Measurements from ENCODE around the gene LAMC2.
"Not testable (repeated sequence)": the region's sequence is repeated elsewhere in the genome, so short reads cannot be mapped to it uniquely, and the experiment has no call there.

The LAMC2 gene

DNA sequence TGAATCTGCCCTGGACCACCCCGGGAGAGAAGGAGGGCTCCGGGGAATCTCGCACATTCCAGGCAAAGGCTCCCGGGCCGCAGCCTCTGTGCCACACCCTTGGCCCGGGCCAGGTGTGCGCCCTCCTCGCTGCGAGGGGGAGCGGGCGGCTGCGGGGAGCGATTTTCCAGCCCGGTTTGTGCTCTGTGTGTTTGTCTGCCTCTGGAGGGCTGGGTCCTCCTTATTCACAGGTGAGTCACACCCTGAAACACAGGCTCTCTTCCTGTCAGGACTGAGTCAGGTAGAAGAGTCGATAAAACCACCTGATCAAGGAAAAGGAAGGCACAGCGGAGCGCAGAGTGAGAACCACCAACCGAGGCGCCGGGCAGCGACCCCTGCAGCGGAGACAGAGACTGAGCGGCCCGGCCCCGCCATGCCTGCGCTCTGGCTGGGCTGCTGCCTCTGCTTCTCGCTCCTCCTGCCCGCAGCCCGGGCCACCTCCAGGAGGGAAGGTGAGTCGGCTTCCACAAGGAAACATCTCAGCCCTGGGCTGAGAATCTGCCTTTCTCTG, at the start of gene LAMC2:
TSS of gene LAMC2 (plus strand) at position 324 of the 550 bp plus-strand sequence. CDS start at position 413, 89 bp downstream.
- DNase-seq, result no peak

DNA sequence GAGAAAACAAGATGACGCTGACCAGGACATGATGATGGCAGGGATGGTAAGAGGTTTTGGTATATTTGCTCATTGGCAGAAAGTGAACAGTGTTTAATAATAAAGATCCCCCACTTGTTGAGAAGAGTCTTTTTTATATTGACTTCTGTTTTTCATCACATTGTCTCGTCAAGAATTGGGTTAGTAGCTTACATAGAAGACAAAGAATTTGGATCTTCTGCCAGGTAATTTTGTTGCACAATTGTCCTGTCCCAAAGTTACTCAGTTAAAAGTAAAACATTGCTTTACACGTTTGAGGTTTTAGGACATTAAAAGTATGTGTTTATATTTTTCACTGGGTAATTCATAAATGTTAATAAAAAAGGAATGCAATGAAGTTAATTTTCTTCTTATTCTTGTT, 48.3 kb upstream of the LAMC2 start:
- DNase-seq, result no peak

DNA sequence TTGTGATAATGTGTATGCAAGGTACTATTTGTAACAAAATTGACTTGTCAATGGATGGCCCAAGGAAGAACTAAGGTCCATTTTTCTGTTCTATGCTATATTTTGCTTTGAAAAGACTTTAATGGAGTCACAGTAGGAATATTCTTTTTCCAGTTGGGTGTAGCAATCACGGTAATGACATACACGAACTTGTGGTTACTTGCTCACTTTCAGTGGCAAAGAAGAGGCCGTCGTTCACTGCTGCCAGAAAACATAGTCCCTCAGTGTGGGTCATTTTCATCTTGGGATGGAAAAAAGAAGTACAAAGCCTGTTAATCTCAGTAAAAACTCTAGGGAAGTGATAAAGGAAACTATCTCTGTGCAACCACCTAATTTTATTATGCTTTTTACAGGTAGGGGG, 47.8 kb upstream of the LAMC2 start:
- no peak for DNase-seq

DNA sequence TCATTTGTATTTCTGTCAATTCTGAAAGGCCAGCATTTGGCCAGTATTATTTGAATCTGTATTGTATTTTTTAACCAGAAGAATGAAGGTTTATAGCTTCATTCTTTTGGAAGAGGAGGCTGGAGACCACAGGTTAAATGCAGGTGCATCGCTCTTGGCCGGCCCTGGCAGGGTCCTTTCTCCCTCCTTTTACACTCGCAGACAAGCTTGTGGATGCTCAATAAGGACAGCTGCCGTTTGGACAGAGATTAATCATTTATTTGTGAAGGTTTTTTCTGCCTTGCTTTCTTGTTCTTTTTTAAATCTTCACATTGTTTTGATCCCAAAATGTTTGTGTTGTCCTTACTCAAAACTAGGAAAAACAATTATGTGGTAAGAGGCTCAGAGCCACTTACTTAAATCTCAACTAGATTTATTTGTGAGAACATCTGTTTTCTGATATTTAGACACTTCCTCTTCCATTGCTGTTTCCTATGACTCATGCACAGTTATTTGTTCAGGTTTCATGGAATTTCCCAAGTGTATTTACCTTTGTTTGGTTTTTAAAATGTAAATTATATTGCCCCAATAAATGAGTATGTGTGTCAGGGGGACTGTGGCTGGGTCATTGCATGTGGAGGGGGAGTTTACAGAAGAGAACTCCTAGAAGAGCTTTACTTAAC, 46.7 kb upstream of the LAMC2 start:
- DNase-seq, result no peak

DNA sequence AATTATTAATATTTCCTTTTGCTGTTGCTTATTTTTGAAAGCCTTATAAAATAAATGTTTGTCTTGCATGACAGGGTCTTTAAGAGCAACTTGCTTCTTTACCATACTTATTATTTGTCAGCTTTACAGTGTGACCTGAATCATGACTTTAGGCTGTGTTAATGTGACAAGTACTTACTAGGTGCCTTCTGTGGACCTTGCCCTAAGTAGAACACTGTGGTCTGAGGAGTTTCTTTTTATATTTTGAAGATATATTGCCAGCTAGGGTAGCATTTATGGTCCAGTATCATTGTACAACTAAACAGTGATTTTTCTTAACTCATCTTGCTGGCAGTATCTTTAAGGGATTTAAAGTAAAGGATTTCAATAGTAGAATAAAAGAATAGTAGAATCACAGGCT, 45.4 kb upstream of the LAMC2 start:
- no peak for DNase-seq

DNA sequence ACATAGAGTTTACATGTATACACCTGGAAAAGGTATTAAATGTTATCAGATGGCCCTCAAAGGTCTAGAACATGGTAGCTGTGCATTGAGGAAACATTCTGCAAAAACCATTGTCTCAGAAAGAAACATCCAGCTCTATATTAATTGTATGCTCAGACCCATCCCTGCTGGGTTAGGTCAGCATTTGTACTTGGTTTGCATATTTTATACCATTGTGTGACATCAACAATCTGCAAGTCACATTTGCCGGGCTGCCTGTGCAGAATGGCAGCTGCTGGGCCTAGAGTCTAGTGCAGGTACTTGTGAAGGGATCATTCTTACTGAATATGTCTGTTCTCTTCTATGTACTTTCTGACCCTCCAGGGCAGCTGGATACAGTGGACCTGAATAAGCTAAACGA, 43.9 kb upstream of the LAMC2 start:
- DNase-seq, result no peak

DNA sequence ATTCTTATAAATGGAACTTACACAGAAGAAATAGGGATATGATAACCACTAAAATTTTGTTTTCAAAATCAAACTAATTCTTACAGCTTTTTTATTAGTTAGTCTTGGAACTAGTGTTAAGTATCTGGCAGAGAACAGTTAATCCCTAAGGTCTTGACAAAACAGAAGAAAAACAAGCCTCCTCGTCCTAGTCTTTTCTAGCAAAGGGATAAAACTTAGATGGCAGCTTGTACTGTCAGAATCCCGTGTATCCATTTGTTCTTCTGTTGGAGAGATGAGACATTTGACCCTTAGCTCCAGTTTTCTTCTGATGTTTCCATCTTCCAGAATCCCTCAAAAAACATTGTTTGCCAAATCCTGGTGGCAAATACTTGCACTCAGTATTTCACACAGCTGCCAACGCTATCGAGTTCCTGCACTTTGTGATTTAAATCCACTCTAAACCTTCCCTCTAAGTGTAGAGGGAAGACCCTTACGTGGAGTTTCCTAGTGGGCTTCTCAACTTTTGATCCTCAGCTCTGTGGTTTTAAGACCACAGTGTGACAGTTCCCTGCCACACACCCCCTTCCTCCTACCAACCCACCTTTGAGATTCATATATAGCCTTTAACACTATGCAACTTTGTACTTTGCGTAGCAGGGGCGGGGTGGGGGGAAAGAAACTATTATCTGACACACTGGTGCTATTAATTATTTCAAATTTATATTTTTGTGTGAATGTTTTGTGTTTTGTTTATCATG, 42.3 kb upstream of the LAMC2 start:
- no peak for DNase-seq

DNA sequence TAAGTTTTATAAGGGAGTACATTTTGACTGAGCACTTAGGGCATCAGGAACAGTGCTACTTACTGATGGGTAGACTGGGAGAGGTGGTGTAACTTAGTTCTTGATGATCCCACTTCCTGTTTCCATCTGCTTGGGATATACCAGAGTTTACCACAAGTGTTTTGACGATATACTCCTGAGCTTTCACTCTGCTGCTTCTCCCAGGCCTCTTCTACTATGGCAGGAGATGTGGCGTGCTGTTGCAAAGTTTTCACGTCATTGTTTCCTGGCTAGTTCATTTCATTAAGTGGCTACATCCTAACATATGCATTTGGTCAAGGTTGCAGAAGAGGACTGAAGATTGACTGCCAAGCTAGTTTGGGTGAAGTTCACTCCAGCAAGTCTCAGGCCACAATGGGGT, 41.3 kb upstream of the LAMC2 start:
- DNase-seq, result no peak

DNA sequence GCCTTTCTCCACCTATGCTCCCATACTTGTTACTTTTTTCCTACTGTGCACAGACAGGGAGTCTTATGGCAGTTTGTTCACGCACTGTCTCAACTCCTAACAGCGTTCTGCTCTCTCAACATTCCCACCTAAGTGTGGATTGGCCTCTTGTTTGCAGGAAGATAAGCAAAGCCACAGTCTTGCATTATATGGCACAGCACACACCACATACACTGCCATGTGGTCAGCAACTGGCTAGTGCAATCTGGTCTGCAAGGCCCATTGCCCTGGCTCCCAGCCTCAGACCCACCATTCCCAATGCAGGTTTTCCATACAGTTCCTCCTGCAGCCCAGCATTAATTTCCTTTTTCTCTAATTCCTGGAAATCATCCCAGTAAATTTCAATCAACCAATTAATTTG, 38.3 kb upstream of the LAMC2 start:
- no peak for DNase-seq

DNA sequence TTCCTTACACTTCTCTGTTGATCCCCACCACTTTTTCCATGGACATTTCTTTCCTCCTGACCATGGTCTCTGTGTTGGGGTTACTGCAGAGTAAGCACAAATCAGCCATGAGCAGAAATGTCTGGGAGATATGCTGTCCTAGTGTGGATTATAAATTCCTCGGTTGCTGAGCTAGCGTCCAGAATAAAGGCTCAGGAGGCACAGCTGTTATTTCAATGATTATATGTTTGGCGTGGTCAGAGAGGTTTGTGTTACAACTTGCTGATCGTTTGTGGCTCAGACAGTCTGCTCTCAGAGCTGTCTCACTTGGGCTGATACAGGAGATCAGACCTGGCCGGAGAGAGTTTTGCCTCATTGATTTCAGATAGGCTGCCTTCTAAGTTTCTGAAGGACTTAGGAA, 37.5 kb upstream of the LAMC2 start:
- no peak for DNase-seq

DNA sequence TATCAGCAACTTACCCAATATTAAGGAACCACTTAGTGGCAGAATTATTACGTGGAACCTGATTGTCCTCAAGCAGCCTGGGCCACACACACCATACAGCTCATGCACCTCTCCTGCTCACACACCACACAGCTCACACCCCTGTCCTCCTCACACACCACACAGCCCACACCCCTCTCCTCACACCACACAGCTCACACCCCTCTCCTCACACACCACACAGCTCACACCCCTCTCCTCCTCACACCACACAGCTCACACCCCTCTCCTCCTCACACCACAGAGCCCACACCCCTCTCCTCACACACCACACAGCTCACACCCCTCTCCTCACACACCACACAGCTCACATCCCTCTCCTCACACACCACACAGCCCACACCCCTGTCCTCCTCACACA, 36.8 kb upstream of the LAMC2 start:
- no peak for DNase-seq

DNA sequence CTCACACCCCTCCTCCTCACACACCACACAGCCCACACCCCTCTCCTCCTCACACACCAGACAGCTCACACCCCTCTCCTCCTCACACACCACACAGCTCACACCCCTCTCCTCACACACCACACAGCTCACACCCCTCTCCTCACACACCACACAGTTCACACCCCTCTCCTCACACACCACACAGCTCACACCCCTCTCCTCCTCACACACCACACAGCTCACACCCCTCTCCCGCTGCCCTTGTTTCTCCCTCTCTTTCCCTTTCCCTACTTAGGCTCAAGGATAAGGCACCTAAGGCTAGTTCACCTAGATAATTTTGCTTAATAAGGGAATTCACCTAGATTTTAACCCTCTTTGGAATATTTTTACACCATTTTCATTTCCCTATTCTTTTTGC, 36.0 kb upstream of the LAMC2 start:
- DNase-seq, result not testable (repeated sequence)

DNA sequence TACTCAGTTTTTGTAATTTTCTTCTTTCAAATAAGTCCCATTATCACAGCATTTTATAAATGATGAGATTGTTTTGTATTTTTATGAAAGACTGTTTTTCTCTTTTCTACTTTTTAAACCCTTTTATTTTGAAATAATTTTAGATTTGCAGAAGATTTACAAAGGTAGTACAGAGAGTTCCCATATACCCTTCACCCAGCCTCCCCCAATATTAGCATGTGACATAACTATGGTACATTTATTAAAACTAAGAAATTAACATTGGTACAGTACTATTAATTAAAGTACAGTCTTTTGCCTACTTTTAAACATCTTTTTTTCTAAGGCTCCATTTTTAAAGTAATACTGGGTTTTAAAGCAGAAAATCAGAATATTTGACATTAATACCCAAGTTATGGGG, 35.6 kb upstream of the LAMC2 start:
- DNase-seq, result no peak

DNA sequence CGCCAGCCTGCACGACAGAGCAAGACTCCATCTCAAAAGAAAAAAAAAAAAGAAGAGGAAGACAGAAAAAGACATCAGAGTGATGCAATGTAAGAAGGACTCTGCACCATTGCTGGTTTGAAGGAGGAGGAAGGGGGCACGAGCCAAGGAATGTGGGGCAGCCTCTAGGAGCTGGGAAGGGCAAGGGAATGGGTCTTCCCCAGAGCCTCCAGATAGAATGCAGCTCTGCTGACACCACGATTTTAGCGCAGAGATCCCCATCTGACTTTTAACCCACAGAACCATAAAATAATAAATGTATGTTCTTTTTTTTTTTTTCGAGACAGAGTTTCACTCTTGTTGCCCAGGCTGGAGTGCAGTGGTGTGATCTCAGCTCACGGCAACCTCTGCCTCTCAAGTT, 33.9 kb upstream of the LAMC2 start:
- DNase-seq, result no peak

DNA sequence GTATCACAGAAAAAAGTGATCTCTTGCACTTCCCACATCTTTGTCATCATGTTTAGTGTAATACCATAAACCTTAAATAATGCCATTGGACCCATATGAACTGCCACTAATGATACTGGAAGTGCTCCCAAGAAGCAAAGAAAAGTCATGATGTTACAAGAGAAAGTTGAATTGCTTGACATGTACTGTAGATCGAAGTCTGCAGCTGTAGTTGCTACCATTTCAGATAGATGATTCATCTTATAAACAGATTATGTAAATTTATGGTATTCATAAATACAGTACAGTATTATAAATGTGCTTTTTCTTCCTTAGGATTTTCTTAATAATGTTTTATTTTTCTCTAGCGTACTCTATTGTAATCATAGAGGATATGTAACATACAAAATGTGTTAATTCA, 30.1 kb upstream of the LAMC2 start:
- no peak for DNase-seq

DNA sequence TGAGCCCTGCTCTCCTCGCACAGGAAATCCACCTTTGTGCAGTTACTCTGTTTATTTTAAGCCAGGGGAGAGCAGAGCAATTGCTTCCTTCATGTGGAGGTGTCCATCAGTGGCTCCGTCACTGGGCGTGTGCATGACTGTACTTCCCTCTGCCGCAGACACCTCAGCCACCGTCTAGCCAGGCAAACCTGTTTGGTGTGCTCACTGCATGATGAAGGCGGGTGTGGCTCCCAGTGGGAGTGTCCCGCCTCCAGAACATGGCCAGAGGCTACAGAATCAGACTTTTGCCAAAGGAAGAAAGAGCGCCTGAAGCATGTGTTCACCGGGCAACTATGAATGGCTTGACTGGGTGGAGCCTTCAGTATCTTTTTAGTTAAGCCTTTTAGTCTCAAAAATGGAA, 26.1 kb upstream of the LAMC2 start:
- no peak for DNase-seq

DNA sequence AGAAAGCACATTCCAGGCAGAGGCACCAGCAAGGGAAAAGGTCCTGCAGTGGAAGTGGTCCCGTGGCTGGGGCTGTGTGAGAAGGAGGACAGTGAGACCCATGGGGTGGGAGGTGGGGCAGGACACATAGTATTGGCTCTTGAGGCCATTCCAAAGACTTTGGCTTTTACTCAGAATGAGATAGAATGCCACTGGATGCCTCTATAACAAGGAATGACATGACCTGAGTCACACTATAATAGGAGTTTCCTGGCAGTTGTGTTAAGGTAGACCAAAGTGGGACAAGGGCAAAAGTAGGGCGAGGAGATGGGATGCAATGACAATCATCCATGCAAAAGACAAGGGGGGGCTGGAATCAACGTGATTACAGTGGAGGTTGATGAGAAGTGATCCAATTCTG, 24.7 kb upstream of the LAMC2 start:
- DNase-seq, result no peak

DNA sequence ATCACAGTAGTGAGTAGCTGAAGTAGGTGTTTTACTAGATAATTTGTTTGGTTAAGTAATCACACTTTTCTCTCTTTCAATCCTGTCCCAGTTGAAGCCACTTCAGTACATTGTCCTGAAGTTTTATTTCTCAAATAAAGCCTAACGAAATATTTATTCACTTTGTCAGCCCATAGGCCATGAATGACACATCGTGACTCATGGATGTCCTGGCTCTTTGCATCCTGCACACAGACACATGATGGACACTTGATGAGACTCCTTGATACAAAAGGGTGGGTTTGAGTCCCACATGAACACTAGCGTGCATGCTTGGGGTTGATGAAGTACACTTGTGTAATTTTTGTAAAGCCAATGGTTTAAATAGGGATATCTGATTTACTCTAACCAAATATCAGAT, 22.7 kb upstream of the LAMC2 start:
- no peak for DNase-seq

DNA sequence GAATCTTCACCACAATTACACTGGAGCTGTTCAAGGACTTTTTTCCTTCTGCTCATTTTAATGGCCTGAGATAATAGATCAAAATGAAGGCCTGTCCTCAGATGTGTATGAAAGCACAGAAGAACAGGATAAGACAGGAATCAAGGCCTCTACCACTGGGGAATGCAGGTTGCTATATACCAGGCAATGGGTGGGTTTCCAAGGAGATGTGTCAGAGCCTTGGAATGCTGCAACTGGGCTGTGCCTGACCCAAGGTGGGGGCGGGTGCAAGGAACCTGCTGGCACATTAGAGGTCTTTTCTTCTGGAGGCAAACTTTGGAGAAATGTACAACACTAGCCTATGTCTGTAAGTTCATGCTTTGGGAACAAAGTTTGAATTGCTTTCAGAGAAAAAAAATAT, 21.7 kb upstream of the LAMC2 start:
- no peak for DNase-seq

DNA sequence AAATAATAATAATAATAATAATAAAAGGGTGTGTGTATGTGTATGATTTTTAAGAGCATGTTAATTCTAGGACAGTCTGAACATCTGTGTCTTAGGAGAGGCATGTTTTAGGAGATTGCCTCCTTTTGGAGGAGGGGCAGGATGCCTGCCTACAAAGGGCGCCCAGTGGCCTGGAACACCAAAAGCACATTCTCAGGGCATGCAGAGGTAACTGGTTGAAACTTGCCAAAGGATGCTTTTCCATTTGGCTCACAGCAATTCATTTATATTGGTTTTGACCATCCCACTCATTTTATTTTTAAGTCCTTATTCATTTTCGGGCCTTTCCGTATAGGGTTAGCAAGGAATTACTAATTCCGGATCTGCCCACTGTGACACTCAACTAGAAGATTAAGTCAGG, 21.1 kb upstream of the LAMC2 start:
- no peak for DNase-seq

DNA sequence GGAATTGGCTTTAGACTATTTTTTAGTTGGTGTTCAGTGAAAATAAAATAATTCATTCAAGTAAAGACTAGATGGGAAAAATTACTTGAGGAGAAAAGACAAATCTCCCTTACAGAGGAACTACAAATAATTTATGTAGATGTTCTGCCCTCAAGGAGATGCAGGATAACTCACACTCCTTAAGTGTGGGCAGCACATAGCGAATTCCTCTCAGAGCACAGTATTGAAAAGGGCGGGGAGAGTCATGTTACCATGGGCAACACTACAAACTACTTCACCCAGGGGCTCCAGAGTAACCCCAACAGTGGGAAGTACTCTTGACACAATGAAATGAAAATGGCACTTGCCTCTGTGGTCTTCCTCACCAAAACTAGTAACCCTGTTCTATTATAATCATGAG, 20.6 kb upstream of the LAMC2 start:
- DNase-seq, result no peak

DNA sequence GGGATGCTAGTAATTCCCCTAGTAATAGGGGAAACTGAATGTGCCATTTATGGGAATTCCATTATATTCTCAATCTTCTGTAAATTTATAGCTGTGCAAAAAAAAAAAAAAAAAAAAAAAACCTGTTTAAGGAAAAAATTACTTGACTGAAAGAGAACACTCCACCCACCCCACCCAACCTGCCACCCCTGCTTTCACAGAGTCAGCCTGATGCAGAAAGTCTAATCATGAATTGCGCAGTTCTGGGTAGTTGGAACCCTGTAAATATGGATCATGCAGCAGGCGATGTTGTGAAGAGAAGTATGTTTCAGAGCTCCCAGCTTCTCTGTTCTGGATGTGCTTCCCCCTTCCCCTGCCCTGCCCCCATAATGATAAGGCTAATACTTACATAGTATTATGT, 19.6 kb upstream of the LAMC2 start:
- no peak for DNase-seq

DNA sequence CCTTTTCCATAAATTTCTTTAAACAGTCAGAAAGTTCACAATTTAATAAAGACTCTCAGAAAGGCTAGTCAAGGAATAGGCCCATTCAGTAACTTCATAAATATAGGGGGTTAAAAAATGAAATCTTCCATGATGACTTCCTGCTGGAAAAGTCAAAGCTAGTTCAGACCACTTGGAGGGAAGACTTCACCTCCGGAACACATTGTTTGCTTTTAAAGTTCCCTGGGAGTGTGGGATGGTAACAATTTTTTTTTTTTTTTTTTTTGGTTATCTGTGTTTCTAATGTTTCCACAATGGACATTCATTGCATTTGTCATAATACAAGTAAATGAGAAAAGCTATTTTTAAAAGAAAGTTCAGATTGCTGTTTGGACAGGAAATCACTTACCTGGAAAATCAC, 18.4 kb upstream of the LAMC2 start:
- DNase-seq, result no peak

DNA sequence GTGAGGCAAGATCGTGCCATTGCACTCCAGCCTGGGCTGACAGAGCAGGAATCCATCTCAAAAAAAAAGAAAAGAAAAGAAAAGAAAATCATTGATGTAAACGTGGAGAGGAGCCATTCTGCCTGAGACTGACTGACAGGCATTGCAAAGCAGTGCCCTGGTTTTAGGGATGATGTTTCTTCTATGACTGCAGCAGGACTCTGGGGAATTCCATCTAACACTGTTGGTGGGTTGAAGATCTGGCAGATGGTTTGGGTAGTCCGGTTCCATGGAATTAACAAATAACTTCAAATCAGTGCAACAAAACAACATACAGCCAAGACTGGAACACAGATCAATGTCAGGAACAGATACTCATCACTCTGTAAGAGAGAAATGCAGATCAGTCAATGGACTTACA, 17.8 kb upstream of the LAMC2 start:
- no peak for DNase-seq

DNA sequence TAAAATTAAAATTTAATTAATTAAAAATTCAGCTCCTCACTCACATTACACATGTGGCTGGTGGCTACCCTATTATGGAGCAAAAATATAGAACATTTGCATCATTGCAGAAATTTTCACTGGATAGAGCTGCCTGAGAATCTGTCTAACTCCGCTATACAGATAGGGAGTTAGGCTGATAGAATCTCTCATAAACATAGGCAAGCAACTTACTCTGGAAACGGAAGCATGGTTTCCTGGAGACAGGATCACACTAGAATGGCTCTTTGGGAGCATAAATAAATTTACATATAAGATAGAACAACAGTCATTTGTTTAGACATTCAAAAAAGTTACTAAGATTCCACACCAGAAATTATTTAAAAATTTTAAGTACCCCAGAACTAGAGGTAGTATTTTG, 12.2 kb upstream of the LAMC2 start:
- DNase-seq, result no peak

Measured in activated CD4-positive, CD25-positive, alpha-beta regulatory T cell (primary cell).